Neural crest cell (in vitro differentiated cells): Measurements from ENCODE around the gene FBXO33. TPM values are rescaled to one million over a fixed set of nuclear protein-coding genes. Genes with fewer than 3 reads are reported as not detected.

Source experiments
- DNase-seq: peaks from one replicate; pipeline ENCODE4 v3.0.0; 2021; ENCODE audit warnings: low read depth, mixed read lengths, low spot score
- H3K27ac Mint-ChIP-seq: one replicate; pipeline ENCODE4 v1.8.0; 2021; ENCODE audit warnings: mild to moderate bottlenecking, mixed read lengths; ENCODE audit not compliant: unreplicated experiment
- H3K27me3 Mint-ChIP-seq: 2 replicates; pipeline ENCODE4 v1.8.0; 2021; ENCODE audit warnings: low read depth, mild to moderate bottlenecking, mixed read lengths
- H3K36me3 Mint-ChIP-seq: 2 replicates; pipeline ENCODE4 v1.8.0; 2021; ENCODE audit warnings: low read depth, mild to moderate bottlenecking, mixed read lengths
- H3K4me1 Mint-ChIP-seq: 2 replicates; pipeline ENCODE4 v1.8.0; 2021; ENCODE audit warnings: mixed read lengths
- H3K4me3 Mint-ChIP-seq: one replicate; pipeline ENCODE4 v1.8.0; 2021; ENCODE audit warnings: mild to moderate bottlenecking, mixed read lengths
- H3K9me3 Mint-ChIP-seq: 2 replicates; pipeline ENCODE4 v1.8.0; 2021; ENCODE audit warnings: mixed read lengths
- total RNA-seq: library from RNA; stranded (reverse); gene quantifications from 2 replicates; pipeline ENCODE4 v1.2.1, GENCODE V29; 2021
- TF ChIP-seq, protein P1 (sequence below): fragments of 200-600 bp; sonication (generic); conservative IDR thresholded peaks from 2 replicates; pipeline ENCODE4 v1.5.0; 2021; ENCODE audit warnings: antibody characterized with exemption, mild to moderate bottlenecking

Gene FBXO33
- total RNA-seq, 1 donor from 2014 or later: 8.9 TPM

- TF ChIP-seq, protein P1, sequence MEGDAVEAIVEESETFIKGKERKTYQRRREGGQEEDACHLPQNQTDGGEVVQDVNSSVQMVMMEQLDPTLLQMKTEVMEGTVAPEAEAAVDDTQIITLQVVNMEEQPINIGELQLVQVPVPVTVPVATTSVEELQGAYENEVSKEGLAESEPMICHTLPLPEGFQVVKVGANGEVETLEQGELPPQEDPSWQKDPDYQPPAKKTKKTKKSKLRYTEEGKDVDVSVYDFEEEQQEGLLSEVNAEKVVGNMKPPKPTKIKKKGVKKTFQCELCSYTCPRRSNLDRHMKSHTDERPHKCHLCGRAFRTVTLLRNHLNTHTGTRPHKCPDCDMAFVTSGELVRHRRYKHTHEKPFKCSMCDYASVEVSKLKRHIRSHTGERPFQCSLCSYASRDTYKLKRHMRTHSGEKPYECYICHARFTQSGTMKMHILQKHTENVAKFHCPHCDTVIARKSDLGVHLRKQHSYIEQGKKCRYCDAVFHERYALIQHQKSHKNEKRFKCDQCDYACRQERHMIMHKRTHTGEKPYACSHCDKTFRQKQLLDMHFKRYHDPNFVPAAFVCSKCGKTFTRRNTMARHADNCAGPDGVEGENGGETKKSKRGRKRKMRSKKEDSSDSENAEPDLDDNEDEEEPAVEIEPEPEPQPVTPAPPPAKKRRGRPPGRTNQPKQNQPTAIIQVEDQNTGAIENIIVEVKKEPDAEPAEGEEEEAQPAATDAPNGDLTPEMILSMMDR: no peak
- no peak for DNase-seq
- Mint-ChIP-seq H3K4me1 (peaks cover 6% of the 10 kb centered on the region), H3K36me3 (no peaks in the 10 kb centered on the region), H3K9me3 (peaks cover 3% of the 10 kb centered on the region), H3K27ac (no peak overlapping the region), H3K4me3 (no peak overlapping the region), H3K27me3 (no peaks in the 10 kb centered on the region)
Measured at GRCh38 chr14:39422243-39422642, 10.0 kb downstream of the FBXO33 start.

- Mint-ChIP-seq H3K4me1 (no peaks in the 10 kb centered on the region), H3K36me3 (peaks cover 20% of the 10 kb centered on the region), H3K27me3 (no peaks in the 10 kb centered on the region), H3K4me3 (no peak overlapping the region), H3K9me3 (peaks cover 11% of the 10 kb centered on the region), H3K27ac (no peak overlapping the region)
- no peak for DNase-seq
- TF ChIP-seq, protein P1: no peak
Measured at GRCh38 chr14:39419272-39419671, 13.0 kb downstream of the FBXO33 start.

- H3K9me3 Mint-ChIP-seq: peaks cover 19% of the 10 kb centered on the region
- no peaks in the 10 kb centered on the region for H3K4me1 Mint-ChIP-seq
- no peak for DNase-seq
- no peak overlapping the region for H3K27ac Mint-ChIP-seq
- no peaks in the 10 kb centered on the region for H3K27me3 Mint-ChIP-seq
- H3K4me3 Mint-ChIP-seq: no peak overlapping the region
- peaks cover 32% of the 10 kb centered on the region for H3K36me3 Mint-ChIP-seq
- TF ChIP-seq, protein P1: no peak
Measured at GRCh38 chr14:39417014-39417413, 15.2 kb downstream of the FBXO33 start.

DNA sequence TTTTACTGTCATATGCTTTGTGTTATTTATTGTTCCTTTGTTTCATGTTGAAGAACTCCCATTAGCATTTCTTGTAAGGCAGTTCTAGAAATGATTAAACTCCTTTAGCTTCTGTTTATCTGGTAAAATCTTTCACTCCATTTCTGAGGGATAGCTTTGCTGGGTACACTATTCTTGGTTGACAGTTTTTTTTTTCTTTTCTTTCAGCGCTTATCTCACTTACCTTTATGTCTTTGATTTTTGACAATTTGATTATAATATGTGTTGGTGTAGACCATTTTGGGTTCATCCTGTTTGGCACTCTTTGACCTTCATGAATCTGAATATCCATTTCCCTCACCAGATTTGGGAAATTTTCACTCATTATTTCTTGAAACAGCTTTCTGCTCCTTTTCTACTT is 16.2 kb downstream of the FBXO33 start:
- Mint-ChIP-seq H3K9me3 (peaks cover 22% of the 10 kb centered on the region), H3K4me3 (no peak overlapping the region), H3K27me3 (no peaks in the 10 kb centered on the region), H3K4me1 (no peaks in the 10 kb centered on the region), H3K36me3 (peaks cover 35% of the 10 kb centered on the region), H3K27ac (no peak overlapping the region)
- DNase-seq: no peak
- TF ChIP-seq, protein P1: no peak

- no peak for DNase-seq
- H3K27me3 Mint-ChIP-seq: no peaks in the 10 kb centered on the region
- no peak overlapping the region for H3K4me3 Mint-ChIP-seq
- TF ChIP-seq, protein P1: no peak
- H3K4me1 Mint-ChIP-seq: no peaks in the 10 kb centered on the region
- H3K27ac Mint-ChIP-seq: no peak overlapping the region
- H3K9me3 Mint-ChIP-seq: peaks cover 11% of the 10 kb centered on the region
- H3K36me3 Mint-ChIP-seq: peaks cover 16% of the 10 kb centered on the region
Measured at GRCh38 chr14:39406560-39406959, 25.7 kb downstream of the FBXO33 start.

DNA sequence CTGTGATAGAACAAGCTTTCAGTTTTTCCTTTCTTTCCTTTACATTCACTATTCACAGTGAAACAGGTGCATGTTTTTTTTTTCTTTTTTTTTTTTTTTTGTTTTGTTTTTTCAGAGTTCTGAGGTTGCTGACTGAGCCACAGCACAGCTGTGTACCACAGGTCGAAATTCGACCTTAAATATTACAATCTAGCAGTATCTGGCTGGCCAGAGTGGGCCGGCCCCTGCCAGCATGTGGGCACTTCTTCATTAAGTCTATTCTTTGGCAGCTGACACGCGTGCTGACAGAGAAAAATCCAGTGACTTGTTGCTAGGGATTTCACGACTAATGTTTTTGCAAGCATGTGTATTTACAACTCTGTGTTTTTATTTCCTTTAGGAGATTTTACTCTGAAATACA is 33.9 kb downstream of the FBXO33 start:
- no peak overlapping the region for H3K27ac Mint-ChIP-seq

More for the DNA sequence above, 33.9 kb downstream of the FBXO33 start:
- H3K9me3 Mint-ChIP-seq: peaks cover 3% of the 10 kb centered on the region
- no peak overlapping the region for H3K4me3 Mint-ChIP-seq
- no peaks in the 10 kb centered on the region for H3K4me1 Mint-ChIP-seq
- peaks cover 14% of the 10 kb centered on the region for H3K36me3 Mint-ChIP-seq
- TF ChIP-seq, protein P1: no peak
- no peak for DNase-seq
- no peaks in the 10 kb centered on the region for H3K27me3 Mint-ChIP-seq
